Lung (tissue), 12 donors: ENCODE results near the gene ZSCAN9. TPM values are rescaled to one million over a fixed set of nuclear protein-coding genes. Genes with fewer than 3 reads are reported as not detected.

Source experiments
- ATAC-seq: fragments of 200-7000 bp; cut with Tn5 transposase; one replicate; pipeline ENCODE4 v1.9.1; 2020; ENCODE audit warnings: moderate number of reproducible peaks; ENCODE audit not compliant: insufficient read depth, low FRiP score
- DNase-seq, 3 donors: peaks; one replicate each; pipeline ENCODE4 v3.0.0-alpha.2; 2013 to 2017
- H3K27ac ChIP-seq, 2 donors: one replicate each; pipeline ENCODE4 v1.5.1; 2013; ENCODE audit warnings: mild to moderate bottlenecking in 2 of 2, moderate library complexity in 2 of 2, control low read depth in 1 of 2, inconsistent platforms in 1 of 2, low read depth in 1 of 2, low read length in 1 of 2
- H3K27me3 ChIP-seq, 3 donors: one replicate each; pipeline ENCODE4 v1.5.1; 2013; ENCODE audit warnings: low read length in 2 of 3; ENCODE audit not compliant: control insufficient read depth in 3 of 3, insufficient read depth in 3 of 3
- H3K36me3 ChIP-seq, 4 donors: one replicate each; pipeline ENCODE4 v1.5.1; 2013; ENCODE audit warnings: low read length in 4 of 4, mild to moderate bottlenecking in 1 of 4, moderate library complexity in 1 of 4; ENCODE audit not compliant: control insufficient read depth in 4 of 4, insufficient read depth in 4 of 4
- H3K4me1 ChIP-seq, 5 donors: one replicate each; pipeline ENCODE4 v1.5.1; 2013; ENCODE audit warnings: low read length in 5 of 5, mild to moderate bottlenecking in 2 of 5, moderate library complexity in 1 of 5; ENCODE audit not compliant: control insufficient read depth in 5 of 5, insufficient read depth in 5 of 5
- H3K4me3 ChIP-seq: one replicate; pipeline ENCODE4 v1.5.1; 2013; ENCODE audit warnings: mild to moderate bottlenecking, control low read depth, moderate library complexity
- H3K9ac ChIP-seq, 2 donors: one replicate each; pipeline ENCODE4 v1.5.1; 2013; ENCODE audit warnings: low read length in 2 of 2, control low read depth in 1 of 2; ENCODE audit not compliant: insufficient read depth in 1 of 2
- H3K9me3 ChIP-seq, 4 donors: one replicate each; pipeline ENCODE4 v1.5.1; 2013; ENCODE audit warnings: low read length in 3 of 4, mild to moderate bottlenecking in 1 of 4, moderate library complexity in 1 of 4; ENCODE audit not compliant: control insufficient read depth in 4 of 4, insufficient read depth in 3 of 4
- WGBS, 2 donors: extraction: QIAGEN DNeasy Blood & Tissue Kit; methylation state at CpG; one replicate each; pipeline ENCODE4 v1.1.7; 2013; 5-methylcytosine and 5-hydroxymethylcytosine counted together
- polyA plus RNA-seq, 2 donors: library from polyadenylated mRNA; stranded (reverse); fragments of 200-250 nt; gene quantifications; one replicate each; pipeline ENCODE4 v1.2.1, GENCODE V29; 2013
- total RNA-seq, 2 donors: library from RNA; depleted of rRNA in 1 of 2; stranded (reverse); fragments of >200 nt in 1 of 2; gene quantifications; one replicate each; pipeline ENCODE4 v1.2.1, GENCODE V29; 2014 to 2021
- TF ChIP-seq, protein P1 (sequence below): IDR thresholded peaks from 2 replicates; pipeline ENCODE4 v1.5.1; 2012; ENCODE audit warnings: mild to moderate bottlenecking; ENCODE audit errors: control extremely low read depth, extremely low read depth
- donor health status: control.
- donor health status: control.
- donor health status: Bipolar disorder and iron deficiency.
- donor health status: healthy.
- donor health status: DM: yes; HTN: yes; CAD: no.

ZSCAN9 gene
- total and polyA plus RNA-seq, 4 donors = 7.2 to 16.8 (median 9.1) TPM

DNA sequence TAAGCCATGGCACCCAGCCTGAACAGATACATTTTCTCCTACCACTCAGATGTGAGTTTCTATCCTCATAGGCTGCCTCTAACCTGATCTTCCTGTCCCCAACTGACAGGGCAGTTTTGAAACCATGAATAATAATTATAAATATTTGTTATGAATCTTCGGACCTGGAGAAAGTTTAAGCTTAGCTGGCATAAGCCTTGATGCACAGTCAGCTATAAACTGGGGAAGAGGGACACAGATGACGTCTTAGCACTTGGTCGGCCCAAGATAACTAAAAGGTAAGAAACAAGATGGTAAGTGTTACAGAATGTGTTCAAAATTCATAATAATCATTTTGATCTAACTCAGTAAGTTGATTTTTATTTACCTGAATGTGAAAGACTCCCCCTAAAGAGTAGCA is 18.9 kb downstream of the ZSCAN9 start:
- H3K4me3 ChIP-seq = no peak overlapping the region
- H3K27me3 ChIP-seq = no peaks in the 10 kb centered on the region
- ATAC-seq (no peak), DNase-seq (no peak)
- H3K4me1 ChIP-seq = no peaks in the 10 kb centered on the region
- 94 to 95% methylated on average over 3 of the region's 3 CpGs for WGBS, 2 donors
- TF ChIP-seq, protein P1, sequence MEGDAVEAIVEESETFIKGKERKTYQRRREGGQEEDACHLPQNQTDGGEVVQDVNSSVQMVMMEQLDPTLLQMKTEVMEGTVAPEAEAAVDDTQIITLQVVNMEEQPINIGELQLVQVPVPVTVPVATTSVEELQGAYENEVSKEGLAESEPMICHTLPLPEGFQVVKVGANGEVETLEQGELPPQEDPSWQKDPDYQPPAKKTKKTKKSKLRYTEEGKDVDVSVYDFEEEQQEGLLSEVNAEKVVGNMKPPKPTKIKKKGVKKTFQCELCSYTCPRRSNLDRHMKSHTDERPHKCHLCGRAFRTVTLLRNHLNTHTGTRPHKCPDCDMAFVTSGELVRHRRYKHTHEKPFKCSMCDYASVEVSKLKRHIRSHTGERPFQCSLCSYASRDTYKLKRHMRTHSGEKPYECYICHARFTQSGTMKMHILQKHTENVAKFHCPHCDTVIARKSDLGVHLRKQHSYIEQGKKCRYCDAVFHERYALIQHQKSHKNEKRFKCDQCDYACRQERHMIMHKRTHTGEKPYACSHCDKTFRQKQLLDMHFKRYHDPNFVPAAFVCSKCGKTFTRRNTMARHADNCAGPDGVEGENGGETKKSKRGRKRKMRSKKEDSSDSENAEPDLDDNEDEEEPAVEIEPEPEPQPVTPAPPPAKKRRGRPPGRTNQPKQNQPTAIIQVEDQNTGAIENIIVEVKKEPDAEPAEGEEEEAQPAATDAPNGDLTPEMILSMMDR = no peak
- no peak overlapping the region for H3K27ac ChIP-seq
- no peaks in the 10 kb centered on the region for H3K9me3 ChIP-seq
- H3K9ac ChIP-seq = no peak overlapping the region
- peaks cover 14 to 29% (median 23%) of the 10 kb centered on the region in 4 donors for H3K36me3 ChIP-seq

- ATAC-seq (no peak), DNase-seq (no peak)
- Histone ChIP-seq H3K4me3 (no peak overlapping the region), H3K27ac (no peak overlapping the region), H3K9me3 (no peaks in the 10 kb centered on the region), H3K36me3 (peaks cover 14 to 29% (median 24%) of the 10 kb centered on the region in 4 donors), H3K9ac (no peak overlapping the region), H3K27me3 (no peaks in the 10 kb centered on the region), H3K4me1 (no peaks in the 10 kb centered on the region)
- TF ChIP-seq, protein P1 = no peak
- 94 to 97% methylated on average over 6 of the region's 6 CpGs for whole genome bisulfite sequencing, 2 donors
These were observed 20.3 kb downstream of the ZSCAN9 start for GRCh38 chr6:28245206-28245941.

DNA sequence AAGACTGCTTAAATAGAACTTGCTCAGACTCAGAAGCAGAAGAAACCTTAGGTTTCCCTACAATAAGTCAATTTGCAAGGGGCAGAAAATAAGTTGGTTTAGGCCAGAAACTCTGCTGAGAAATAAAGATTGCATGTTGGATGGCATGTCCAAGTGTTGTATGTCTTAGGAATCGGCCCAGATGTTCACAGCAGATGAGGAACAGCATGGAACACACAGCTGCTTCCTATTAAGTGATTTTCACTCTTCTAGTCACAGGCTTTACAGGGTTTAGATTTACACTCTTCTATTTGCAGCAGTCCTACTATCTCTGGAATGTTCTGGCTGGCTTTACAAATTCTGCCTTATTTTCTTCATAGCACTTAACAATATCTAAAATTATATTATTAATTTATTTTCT is 23.8 kb downstream of the ZSCAN9 start:
- H3K27ac ChIP-seq = no peak overlapping the region
- WGBS, 2 donors = 78 to 80% methylated on average over 1 of the region's 1 CpG
- H3K4me1 ChIP-seq = peaks cover 5 to 11% (median 8%) of the 10 kb centered on the region in 5 donors
- no peaks in the 10 kb centered on the region for H3K27me3 ChIP-seq
- DNase-seq = no peak
- H3K36me3 ChIP-seq = peaks cover 14 to 29% (median 24%) of the 10 kb centered on the region in 4 donors
- H3K4me3 ChIP-seq = no peak overlapping the region
- TF ChIP-seq, protein P1 = no peak
- no peak overlapping the region for H3K9ac ChIP-seq
- H3K9me3 ChIP-seq = no peaks in the 10 kb centered on the region
- ATAC-seq = no peak
